Endothelial cell of hepatic sinusoid (primary cell): ENCODE measurements around the gene CTSD.

Experiments
- in situ Hi-C: cut with HindIII; loops from 2 replicates; pipeline ENCODE4 v1.10.0; 2017; ENCODE audit warnings: low sequenced_read_pairs

Gene CTSD

GRCh38 chr11:1746956-1747752, 16.6 kb downstream of the CTSD start:
- in situ Hi-C loops = no loop called here

GRCh38 chr11:1746511-1746931, 17.2 kb downstream of the CTSD start:
- in situ Hi-C loops = no loop called here

DNA sequence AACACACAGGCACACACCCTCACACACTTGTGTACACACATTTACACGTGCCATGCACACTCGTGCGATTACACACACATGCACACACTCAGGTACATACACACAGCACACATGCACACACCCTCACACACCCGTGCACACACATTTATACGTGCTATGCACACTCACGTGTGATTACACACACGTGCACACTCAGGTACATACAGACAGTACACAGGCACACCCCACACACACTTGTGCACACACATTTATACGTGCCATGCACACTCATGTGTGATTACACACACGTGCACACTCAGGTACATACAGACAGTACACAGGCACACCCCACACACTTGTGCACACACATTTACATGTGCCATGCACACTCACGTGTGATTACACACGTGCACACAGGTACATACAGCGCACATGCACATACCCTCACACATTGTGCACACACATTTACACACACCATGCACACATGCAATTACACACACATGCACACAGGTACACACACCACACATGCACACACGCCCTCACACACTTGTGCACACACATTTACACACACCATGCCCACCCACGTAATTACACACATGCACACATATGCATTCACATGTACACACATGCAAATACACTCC, 17.9 kb downstream of the CTSD start:
- in situ Hi-C loops = no loop called here

DNA sequence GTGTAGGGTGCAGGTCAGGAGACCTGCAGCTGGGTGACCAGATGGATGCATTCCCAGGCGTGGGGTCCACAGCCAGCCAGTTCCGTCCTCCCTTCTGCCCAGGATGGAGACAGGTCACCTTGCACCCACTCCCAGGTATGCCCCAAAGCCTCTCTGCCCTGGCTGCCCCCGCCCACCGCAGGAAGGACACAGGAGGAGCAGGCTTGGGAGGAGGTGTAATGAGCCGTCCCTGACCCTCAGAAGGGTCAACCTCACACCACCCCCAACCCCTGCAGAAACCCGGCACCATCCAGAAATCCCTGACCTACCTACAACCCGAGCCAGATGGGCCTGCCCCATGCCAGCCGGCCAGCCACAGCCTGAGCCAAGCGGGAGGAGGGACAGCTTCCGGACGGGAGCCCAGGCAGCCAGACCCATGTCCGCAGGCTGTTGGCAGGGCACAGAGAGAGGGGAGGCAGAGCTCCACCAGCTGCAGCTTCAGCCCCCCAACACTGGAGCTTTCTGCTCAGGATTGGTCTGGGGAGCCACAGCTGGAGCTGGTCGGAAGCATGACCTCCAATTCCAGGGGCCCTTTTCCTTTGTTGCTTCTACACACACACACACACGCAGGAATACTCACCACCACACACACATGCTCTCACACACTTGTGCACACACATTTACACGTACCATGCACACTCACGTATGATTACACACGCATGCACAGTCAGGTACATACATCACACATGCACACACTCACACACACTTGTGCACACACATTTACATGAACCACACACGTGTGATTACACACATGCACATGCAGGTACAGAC, 18.6 kb downstream of the CTSD start:
- in situ Hi-C loops = no loop called here

DNA sequence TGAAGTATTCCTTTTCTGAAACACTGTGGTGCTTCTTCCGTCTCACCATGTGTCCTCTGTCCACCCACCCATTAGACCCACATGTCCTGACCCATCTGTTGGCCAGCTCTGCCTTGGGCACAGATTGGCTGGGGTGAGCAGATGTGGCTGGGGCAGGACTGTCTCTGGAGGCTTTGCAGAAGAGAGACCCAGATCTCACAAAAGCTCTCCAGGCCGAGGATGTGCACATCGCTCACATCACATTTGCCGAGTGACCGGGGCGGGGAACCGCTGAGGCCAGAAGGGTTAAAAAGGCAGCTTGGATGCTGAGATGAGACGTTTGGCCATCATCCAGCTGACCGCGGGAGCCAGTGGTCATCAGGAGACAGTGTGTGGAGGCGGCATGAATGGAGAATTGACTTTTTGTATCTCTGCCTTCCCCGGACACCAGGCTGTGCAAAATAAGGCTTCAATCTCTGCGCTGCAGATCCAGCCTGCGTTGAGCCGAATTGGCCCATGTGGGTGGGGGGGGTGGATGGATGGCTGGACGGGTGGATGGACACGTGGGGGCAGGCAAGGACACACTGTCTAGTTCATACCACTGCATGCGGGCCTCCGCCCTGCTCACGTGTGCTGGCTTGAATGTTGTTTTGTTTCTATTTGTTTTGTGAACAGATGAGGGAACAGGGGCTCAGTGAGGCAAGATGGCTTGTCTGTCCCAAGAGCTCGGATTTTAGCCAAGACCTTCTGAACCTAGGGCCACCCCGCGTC, 19.4 kb downstream of the CTSD start:
- in situ Hi-C loops = no loop called here

GRCh38 chr11:1743585-1744136, 20.1 kb downstream of the CTSD start:
- in situ Hi-C loops = no loop called here

GRCh38 chr11:1742869-1743584, 20.7 kb downstream of the CTSD start:
- in situ Hi-C loops = no loop called here

GRCh38 chr11:1742371-1742770, 21.4 kb downstream of the CTSD start:
- in situ Hi-C loops = no loop called here

GRCh38 chr11:1741741-1742140, 22.0 kb downstream of the CTSD start:
- in situ Hi-C loops = no loop called here

DNA sequence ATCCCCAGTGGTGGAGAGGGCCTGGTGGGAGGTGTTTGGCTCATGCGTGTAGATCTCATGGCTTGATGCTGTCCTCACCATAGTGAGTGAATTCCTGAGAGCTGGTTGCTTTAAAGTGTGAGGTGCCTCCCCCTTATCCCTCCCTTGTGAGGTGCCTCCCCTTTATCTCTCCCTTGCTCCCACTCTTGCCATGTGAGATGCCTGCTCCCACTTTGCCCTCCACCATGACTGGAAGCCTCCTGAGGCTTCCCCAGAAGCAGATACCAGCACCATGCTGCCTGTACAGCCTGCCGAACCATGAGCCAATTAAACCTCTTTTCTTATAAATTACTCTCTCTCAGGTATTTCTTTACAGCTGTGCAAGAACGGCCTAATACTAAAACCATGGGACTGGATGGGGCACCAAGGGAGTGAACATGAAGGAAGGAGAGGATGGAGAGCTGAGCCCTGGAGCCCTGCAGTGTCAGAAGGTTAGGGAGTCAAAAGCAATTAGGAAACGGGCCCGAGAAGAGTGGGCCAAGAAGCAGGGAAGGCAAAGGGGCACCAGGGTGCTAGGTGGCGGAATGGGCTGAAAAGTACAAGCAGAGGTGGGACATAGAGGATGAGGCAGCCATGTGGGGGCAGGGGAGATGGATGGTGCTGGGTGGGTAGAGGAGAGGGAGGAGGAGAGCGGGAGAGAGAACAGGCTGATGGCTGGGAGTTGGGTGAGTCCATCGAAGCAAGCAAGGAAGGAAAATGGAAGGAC, 22.8 kb downstream of the CTSD start:
- in situ Hi-C loops = no loop called here

- in situ Hi-C loops = no loop called here
Observed at GRCh38 chr11:1739576-1739975, 24.2 kb downstream of the CTSD start.

DNA sequence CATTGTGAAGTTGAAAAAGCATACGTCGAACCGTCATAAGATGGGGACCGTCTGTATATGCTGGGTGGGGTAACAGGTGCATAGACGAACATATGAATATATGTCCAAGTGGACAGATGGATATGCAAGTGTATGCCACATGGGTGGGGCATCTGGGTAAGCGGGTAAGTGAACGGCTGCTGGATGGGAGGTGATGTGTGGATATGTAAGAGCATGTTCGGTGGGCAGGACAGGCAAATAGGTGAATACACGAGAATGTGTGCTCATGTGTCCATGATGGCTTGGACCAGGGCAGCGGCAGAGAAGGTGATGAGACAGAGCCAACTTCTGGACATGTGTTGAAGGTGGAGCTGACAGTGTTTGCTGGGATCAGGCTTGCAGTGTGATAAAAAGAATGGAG, 25.3 kb downstream of the CTSD start:
- in situ Hi-C loops = no loop called here

GRCh38 chr11:1737080-1737757, 26.5 kb downstream of the CTSD start:
- in situ Hi-C loops = no loop called here

DNA sequence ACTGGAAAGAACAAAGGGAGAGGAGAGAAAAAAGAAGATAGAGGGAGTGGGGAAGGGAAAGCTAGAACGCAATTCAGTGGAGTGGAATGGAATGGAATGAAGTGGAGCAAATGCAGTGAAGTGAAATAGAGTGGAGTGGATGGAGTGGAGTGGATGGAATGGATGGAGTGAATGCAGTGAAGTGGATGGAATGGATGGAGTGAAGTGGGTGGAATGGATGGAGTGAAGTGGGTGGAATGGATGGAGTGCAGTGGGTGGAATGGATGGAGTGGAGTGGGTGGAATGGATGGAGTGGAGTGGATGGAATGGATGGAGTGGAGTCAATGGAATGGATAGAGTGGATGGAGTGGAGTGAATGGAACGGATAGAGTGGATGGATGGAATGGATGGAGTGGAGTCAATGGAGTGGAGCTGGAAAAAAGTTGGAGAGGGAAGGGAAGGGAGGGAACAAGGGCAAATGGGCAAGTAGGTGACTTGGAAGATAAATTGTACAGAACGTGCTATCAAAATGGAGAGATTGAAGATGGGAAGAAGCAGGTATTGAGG, 27.2 kb downstream of the CTSD start:
- in situ Hi-C loops = no loop called here

DNA sequence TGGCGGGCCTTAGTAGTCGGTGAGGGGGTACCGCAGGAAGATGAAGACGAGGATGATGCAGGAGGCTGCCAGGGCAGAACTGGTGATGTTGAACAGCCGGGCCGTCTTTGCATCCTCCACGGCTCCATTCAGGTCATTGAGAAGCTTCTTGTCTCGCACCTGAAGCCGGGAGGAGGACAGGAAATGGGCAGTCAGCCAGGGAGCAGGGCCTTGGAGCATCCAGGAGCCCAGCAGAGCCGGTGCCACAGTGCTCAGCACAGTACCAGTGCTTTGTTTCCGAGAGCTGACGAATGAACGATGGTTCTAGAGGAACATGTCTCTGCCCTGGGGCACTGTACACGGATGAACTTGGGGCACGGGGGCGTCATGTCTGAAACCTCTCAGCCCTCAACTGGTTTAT, 28.5 kb downstream of the CTSD start:
- in situ Hi-C loops = no loop called here

- in situ Hi-C loops = no loop called here
Observed at GRCh38 chr11:1734641-1735081, 29.1 kb downstream of the CTSD start.

- in situ Hi-C loops = no loop called here
Observed at GRCh38 chr11:1733716-1734640, 29.7 kb downstream of the CTSD start.
